Left ventricle myocardium inferior (tissue), 1 donor: Measurements from ENCODE around the gene GPATCH2. TPM values are rescaled to one million over a fixed set of nuclear protein-coding genes. Genes with fewer than 3 reads are reported as not detected.

Experiments used
- DNase-seq: peaks from one replicate; pipeline ENCODE4 v3.0.0-alpha.2; 2020
- H3K27ac ChIP-seq: fragments of 200-600 bp; replicated peaks from 2 replicates; pipeline ENCODE4 v1.8.0; 2021
- H3K27me3 ChIP-seq: fragments of 200-600 bp; 2 replicates; pipeline ENCODE4 v1.8.0; 2021; ENCODE audit warnings: low read depth
- H3K36me3 ChIP-seq: fragments of 200-600 bp; 2 replicates; pipeline ENCODE4 v1.8.0; 2021
- H3K4me1 ChIP-seq: fragments of 200-600 bp; 2 replicates; pipeline ENCODE4 v1.8.0; 2021
- H3K4me3 ChIP-seq: fragments of 200-600 bp; 2 replicates; pipeline ENCODE4 v1.8.0; 2021; ENCODE audit warnings: mild to moderate bottlenecking, moderate library complexity
- H3K9me3 ChIP-seq: fragments of 200-600 bp; replicated peaks from 2 replicates; pipeline ENCODE4 v1.8.0; 2021
- intact Hi-C: fragments of 100-400 bp; cut with micrococcal nuclease; formaldehyde crosslinking; loops from one replicate; pipeline ENCODE4 v1.11.0; 2022
- long read RNA-seq: library from polyadenylated mRNA; unstranded; transcript quantifications from one replicate; pipeline ENCODE4 v2.0.0, GENCODE V29; 2021
- total RNA-seq: library from RNA; stranded (reverse); fragmentation: NEBNext Ultra II Directional; extraction: Animal tissue kit (Norgen Biotek cat#: 25700); gene quantifications from one replicate; pipeline ENCODE4 v1.2.1, GENCODE V29; 2021
- TF ChIP-seq, protein P1 (sequence below): fragments of 200-600 bp; IDR thresholded peaks from 2 replicates; pipeline ENCODE4 v1.8.0; 2021; ENCODE audit warnings: antibody characterized with exemption, mild to moderate bottlenecking, borderline replicate concordance
- donor health status: DM: no; HTN: yes; CAD: no; lungs with severe emphysema.

The GPATCH2 gene
- 7.0 TPM for total RNA-seq
- long read RNA-seq, full-length matches to known transcripts: 4 of 7 reads
- long read RNA-seq, partial matches to known transcripts: 0 of 7 reads
- long read RNA-seq, other reads (novel, unspliced or antisense): 3 of 7 reads

GRCh38 chr1:217630711-217631591, at the start of gene GPATCH2, which contains the start of gene SPATA17:
Gene GPATCH2, minus strand, starts transcription at chr1:217631090. Its CDS starts 119 bp downstream, at chr1:217630971.
Gene SPATA17, plus strand, starts transcription at chr1:217631344. Its CDS starts 35 bp downstream, at chr1:217631379.
- Histone ChIP-seq H3K4me3 (peak within 1 kb of the TSS; percentile 85), H3K36me3 (no peaks in the 10 kb centered on the region), H3K9me3 (no peaks in the 10 kb centered on the region), H3K27me3 (no peaks in the 10 kb centered on the region), H3K27ac (peak within 1 kb of the TSS; percentile 88), H3K4me1 (peaks cover 55% of the 10 kb centered on the region)
- DNase-seq: peak; percentile 78
- intact Hi-C loops: no loop called here
- TF ChIP-seq, protein P1, sequence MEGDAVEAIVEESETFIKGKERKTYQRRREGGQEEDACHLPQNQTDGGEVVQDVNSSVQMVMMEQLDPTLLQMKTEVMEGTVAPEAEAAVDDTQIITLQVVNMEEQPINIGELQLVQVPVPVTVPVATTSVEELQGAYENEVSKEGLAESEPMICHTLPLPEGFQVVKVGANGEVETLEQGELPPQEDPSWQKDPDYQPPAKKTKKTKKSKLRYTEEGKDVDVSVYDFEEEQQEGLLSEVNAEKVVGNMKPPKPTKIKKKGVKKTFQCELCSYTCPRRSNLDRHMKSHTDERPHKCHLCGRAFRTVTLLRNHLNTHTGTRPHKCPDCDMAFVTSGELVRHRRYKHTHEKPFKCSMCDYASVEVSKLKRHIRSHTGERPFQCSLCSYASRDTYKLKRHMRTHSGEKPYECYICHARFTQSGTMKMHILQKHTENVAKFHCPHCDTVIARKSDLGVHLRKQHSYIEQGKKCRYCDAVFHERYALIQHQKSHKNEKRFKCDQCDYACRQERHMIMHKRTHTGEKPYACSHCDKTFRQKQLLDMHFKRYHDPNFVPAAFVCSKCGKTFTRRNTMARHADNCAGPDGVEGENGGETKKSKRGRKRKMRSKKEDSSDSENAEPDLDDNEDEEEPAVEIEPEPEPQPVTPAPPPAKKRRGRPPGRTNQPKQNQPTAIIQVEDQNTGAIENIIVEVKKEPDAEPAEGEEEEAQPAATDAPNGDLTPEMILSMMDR: peak; percentile 65

DNA sequence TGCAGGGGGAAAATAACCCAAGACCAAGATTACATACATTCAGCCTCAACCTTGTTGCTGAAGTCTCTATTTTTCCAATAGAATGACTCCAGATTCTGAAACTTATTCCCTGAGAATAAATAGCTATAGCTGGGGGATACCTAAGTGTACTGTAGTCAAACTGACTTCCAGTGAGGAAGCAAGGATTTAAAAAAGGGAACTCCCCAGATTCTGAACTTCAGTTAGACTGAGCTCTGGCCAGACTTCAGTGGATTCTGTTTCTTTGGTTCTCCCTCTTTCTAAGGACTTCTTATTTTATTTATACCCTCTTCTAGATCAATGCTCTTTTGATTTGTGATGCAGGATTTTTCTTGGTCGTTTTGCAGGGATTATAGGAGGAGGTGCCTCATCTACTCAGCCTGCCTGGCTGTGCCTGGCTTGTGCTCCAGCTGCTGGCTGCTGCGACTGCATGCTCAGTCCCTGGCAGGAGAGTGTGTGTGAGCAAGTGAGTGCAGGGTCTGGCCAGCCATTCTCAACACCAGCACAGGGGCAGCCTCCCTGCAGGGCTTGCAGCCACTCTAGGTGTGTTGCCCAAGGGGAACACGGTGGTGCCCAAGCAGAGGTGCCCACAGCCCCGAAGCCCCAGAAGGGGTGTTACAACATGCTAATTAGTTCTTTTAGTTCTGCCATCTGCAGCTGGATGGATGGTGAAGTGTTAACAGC, 43.3 kb upstream of the GPATCH2 start:
- H3K36me3 ChIP-seq: no peaks in the 10 kb centered on the region
- no peak for DNase-seq
- intact Hi-C loops: no loop called here
- no peak overlapping the region for H3K27ac ChIP-seq
- H3K4me1 ChIP-seq: no peaks in the 10 kb centered on the region
- no peaks in the 10 kb centered on the region for H3K27me3 ChIP-seq
- no peak overlapping the region for H3K4me3 ChIP-seq
- TF ChIP-seq, protein P1: no peak
- no peaks in the 10 kb centered on the region for H3K9me3 ChIP-seq

- no peaks in the 10 kb centered on the region for H3K27me3 ChIP-seq
- no peaks in the 10 kb centered on the region for H3K36me3 ChIP-seq
- H3K27ac ChIP-seq: no peak overlapping the region
- intact Hi-C loops: no loop called here
- DNase-seq: no peak
- no peaks in the 10 kb centered on the region for H3K9me3 ChIP-seq
- TF ChIP-seq, protein P1: no peak
- H3K4me1 ChIP-seq: no peaks in the 10 kb centered on the region
- H3K4me3 ChIP-seq: no peak overlapping the region
Measured at GRCh38 chr1:217673387-217673786, 42.5 kb upstream of the GPATCH2 start.

DNA sequence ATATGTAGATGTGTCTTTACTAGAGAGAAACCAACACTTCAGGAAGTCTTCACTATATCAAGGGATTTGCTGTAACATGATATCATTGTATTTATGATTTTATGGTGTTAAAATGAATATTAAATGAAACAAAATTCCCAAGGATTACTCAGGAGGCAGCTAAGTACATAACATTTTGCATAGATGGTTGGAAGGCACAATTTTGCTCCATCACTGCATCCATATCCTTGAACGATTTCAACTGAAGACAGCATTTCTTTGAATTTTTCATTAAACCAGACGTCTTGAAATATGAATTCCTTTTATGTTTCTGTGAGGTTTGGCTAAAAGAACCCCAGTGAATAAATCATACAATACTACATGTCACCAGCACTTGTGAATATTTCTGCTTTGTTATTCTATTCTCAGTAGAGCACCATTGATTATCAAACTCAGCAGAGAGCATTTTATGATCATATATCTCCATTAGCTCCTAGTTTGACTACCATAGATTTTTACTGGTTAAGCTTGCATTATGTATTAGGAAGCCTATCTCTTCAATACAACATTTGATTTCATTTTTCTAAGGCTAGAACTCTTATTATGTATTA, 37.6 kb upstream of the GPATCH2 start:
- H3K9me3 ChIP-seq: no peaks in the 10 kb centered on the region
- no peaks in the 10 kb centered on the region for H3K27me3 ChIP-seq
- no peak overlapping the region for H3K27ac ChIP-seq
- no peak for DNase-seq
- no peak overlapping the region for H3K4me3 ChIP-seq
- TF ChIP-seq, protein P1: no peak
- intact Hi-C loops: no loop called here
- no peaks in the 10 kb centered on the region for H3K4me1 ChIP-seq
- no peaks in the 10 kb centered on the region for H3K36me3 ChIP-seq

DNA sequence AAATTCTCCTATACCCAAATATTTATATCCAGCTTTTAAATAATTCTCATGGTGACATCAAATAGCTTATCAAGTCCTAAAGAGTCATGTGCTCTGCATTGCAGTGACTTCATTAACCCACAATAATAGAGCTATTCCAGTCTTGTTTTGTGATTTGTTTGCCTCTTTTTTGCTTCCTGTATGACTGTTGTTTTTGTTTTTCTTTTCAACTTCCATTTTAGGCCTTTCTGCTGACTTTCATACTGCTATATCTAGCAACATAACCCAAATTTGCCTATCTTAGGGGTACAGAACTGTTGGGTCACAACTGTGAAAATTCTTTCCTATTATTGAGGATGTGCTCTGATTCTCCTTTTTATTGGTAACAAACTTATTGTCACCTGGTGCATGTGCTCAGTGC, 30.5 kb upstream of the GPATCH2 start:
- Histone ChIP-seq H3K9me3 (no peaks in the 10 kb centered on the region), H3K4me3 (no peak overlapping the region), H3K27ac (no peak overlapping the region), H3K36me3 (no peaks in the 10 kb centered on the region), H3K27me3 (no peaks in the 10 kb centered on the region), H3K4me1 (no peaks in the 10 kb centered on the region)
- intact Hi-C loops: no loop called here
- no peak for DNase-seq
- TF ChIP-seq, protein P1: no peak
